Suprapubic skin (tissue), 4 donors: ENCODE results near the gene ATF7IP. TPM values are rescaled to one million over a fixed set of nuclear protein-coding genes. Genes with fewer than 3 reads are reported as not detected.

Experiments used
- DNase-seq, 2 donors: peaks; one replicate each; pipeline ENCODE4 v3.0.0-alpha.2; 2019; ENCODE audit warnings: low spot score in 2 of 2
- H3K27ac ChIP-seq: fragments of 200-600 bp; sonication (generic); one replicate; pipeline ENCODE4 v1.5.1; 2019
- H3K27me3 ChIP-seq: fragments of 200-600 bp; sonication (generic); one replicate; pipeline ENCODE4 v1.5.1; 2019
- H3K36me3 ChIP-seq: fragments of 200-600 bp; sonication (generic); one replicate; pipeline ENCODE4 v1.5.1; 2019
- H3K4me1 ChIP-seq: fragments of 200-600 bp; sonication (generic); one replicate; pipeline ENCODE4 v1.5.1; 2019
- H3K4me3 ChIP-seq: fragments of 200-600 bp; sonication (generic); one replicate; pipeline ENCODE4 v1.5.1; 2019; ENCODE audit warnings: mild to moderate bottlenecking
- H3K9me3 ChIP-seq: fragments of 200-600 bp; sonication (generic); one replicate; pipeline ENCODE4 v1.5.1; 2019
- CTCF ChIP-seq, 2 donors: fragments of 200-600 bp in 1 of 2; fragments of 450-650 bp in 1 of 2; sonication (generic) in 1 of 2; IDR thresholded peaks; one replicate each; pipeline ENCODE4 v1.5.1; 2016 to 2019; ENCODE audit warnings: antibody characterized with exemption in 2 of 2, mild to moderate bottlenecking in 1 of 2, moderate library complexity in 1 of 2
- EP300 ChIP-seq: sonication (generic); formaldehyde crosslinking; IDR thresholded peaks from one replicate; pipeline ENCODE4 v1.6.1; 2017; ENCODE audit warnings: antibody characterized with exemption
- POLR2A ChIP-seq, 2 donors: fragments of 450-650 bp; IDR thresholded peaks; one replicate each; pipeline ENCODE4 v1.6.1; 2017; ENCODE audit warnings: antibody characterized with exemption in 2 of 2, mild to moderate bottlenecking in 2 of 2, moderate library complexity in 2 of 2
- POLR2AphosphoS5 ChIP-seq, 3 donors: sonication (generic); formaldehyde crosslinking; IDR thresholded peaks; one replicate each; pipeline ENCODE4 v1.6.1; 2017; ENCODE audit warnings: antibody characterized with exemption in 3 of 3
- WGBS: methylation state at CpG from one replicate; pipeline ENCODE4 v1.1.5; 2018; 5-methylcytosine and 5-hydroxymethylcytosine counted together
- total RNA-seq, 4 donors: library from RNA; depleted of rRNA; stranded (reverse); fragments of >200 nt; gene quantifications; one replicate each; pipeline ENCODE4 v1.1.0, GENCODE V29; 2016

ATF7IP gene
- total RNA-seq, 4 donors from 2014 or later, result 41.0 to 79.6 (median 59.2) TPM

- no peak overlapping the region for H3K4me3 ChIP-seq
- H3K9me3 ChIP-seq, result peaks cover 13% of the 10 kb centered on the region
- TF ChIP-seq EP300 (no peak), POLR2A (IDR thresholded peaks at IDR 0.05) (no peak), CTCF (IDR thresholded peaks at IDR 0.05) (no peak), POLR2AphosphoS5 (IDR thresholded peaks at IDR 0.05) (no peak)
- 91% methylated on average over 2 of the region's 2 CpGs for WGBS
- no peak for DNase-seq
- no peaks in the 10 kb centered on the region for H3K27me3 ChIP-seq
- H3K36me3 ChIP-seq, result no peaks in the 10 kb centered on the region
- H3K4me1 ChIP-seq, result no peaks in the 10 kb centered on the region
- no peak overlapping the region for H3K27ac ChIP-seq
Measured at GRCh38 chr12:14525964-14526363, 160.5 kb downstream of the ATF7IP start.

GRCh38 chr12:14532152-14532551 is 166.7 kb downstream of the ATF7IP start:
- Histone ChIP-seq H3K9me3 (no peaks in the 10 kb centered on the region), H3K4me1 (no peaks in the 10 kb centered on the region), H3K27me3 (no peaks in the 10 kb centered on the region), H3K4me3 (no peak overlapping the region), H3K36me3 (no peaks in the 10 kb centered on the region), H3K27ac (no peak overlapping the region)
- TF ChIP-seq POLR2A (IDR thresholded peaks at IDR 0.05), result no peak
- no peak for TF ChIP-seq EP300
- no peak for TF ChIP-seq POLR2AphosphoS5 (IDR thresholded peaks at IDR 0.05)
- no peak for TF ChIP-seq CTCF (IDR thresholded peaks at IDR 0.05)
- 81% methylated on average over 9 of the region's 10 CpGs for WGBS
- DNase-seq, result no peak

- no peak for DNase-seq
Measured at GRCh38 chr12:14537088-14537487, 171.6 kb downstream of the ATF7IP start.

GRCh38 chr12:14540801-14541462 is 175.4 kb downstream of the ATF7IP start:
- DNase-seq, result no peak
- no peak overlapping the region for H3K27ac ChIP-seq
- H3K4me1 ChIP-seq, result no peaks in the 10 kb centered on the region
- no peaks in the 10 kb centered on the region for H3K27me3 ChIP-seq
- H3K4me3 ChIP-seq, result no peak overlapping the region
- H3K36me3 ChIP-seq, result no peaks in the 10 kb centered on the region
- no peaks in the 10 kb centered on the region for H3K9me3 ChIP-seq
- TF ChIP-seq POLR2AphosphoS5 (IDR thresholded peaks at IDR 0.05), result no peak
- no peak for TF ChIP-seq EP300
- TF ChIP-seq POLR2A (IDR thresholded peaks at IDR 0.05), result no peak
- no peak for TF ChIP-seq CTCF (IDR thresholded peaks at IDR 0.05)
- WGBS, result 76% methylated on average over 4 of the region's 4 CpGs

More at GRCh38 chr12:14537088-14537487, 171.6 kb downstream of the ATF7IP start:
- WGBS, result 92% methylated on average over 5 of the region's 5 CpGs
- H3K9me3 ChIP-seq, result no peaks in the 10 kb centered on the region
- H3K27me3 ChIP-seq, result no peaks in the 10 kb centered on the region
- TF ChIP-seq POLR2AphosphoS5 (IDR thresholded peaks at IDR 0.05) (no peak), POLR2A (IDR thresholded peaks at IDR 0.05) (no peak), EP300 (no peak), CTCF (IDR thresholded peaks at IDR 0.05) (no peak)
- no peak overlapping the region for H3K4me3 ChIP-seq
- H3K36me3 ChIP-seq, result no peaks in the 10 kb centered on the region
- H3K27ac ChIP-seq, result no peak overlapping the region
- no peaks in the 10 kb centered on the region for H3K4me1 ChIP-seq

GRCh38 chr12:14545144-14546124 is 180.0 kb downstream of the ATF7IP start:
- no peaks in the 10 kb centered on the region for H3K4me1 ChIP-seq
- no peaks in the 10 kb centered on the region for H3K27me3 ChIP-seq
- no peak overlapping the region for H3K4me3 ChIP-seq
- no peaks in the 10 kb centered on the region for H3K9me3 ChIP-seq
- no peak overlapping the region for H3K27ac ChIP-seq
- no peaks in the 10 kb centered on the region for H3K36me3 ChIP-seq
- TF ChIP-seq POLR2AphosphoS5 (IDR thresholded peaks at IDR 0.05), result no peak
- no peak for TF ChIP-seq CTCF (IDR thresholded peaks at IDR 0.05)
- no peak for TF ChIP-seq POLR2A (IDR thresholded peaks at IDR 0.05)
- TF ChIP-seq EP300, result no peak
- DNase-seq, result no peak
- WGBS, result 80% methylated on average over 7 of the region's 7 CpGs
